Activated effector memory CD4-positive, alpha-beta T cell treated with anti-CD3 and anti-CD28 coated beads, Interleukin-2, amount 50 U/mL, for 16 hours (primary cell): Measurements from ENCODE around the gene TMEM135.
"Not testable (repeated sequence)": the region's sequence is repeated elsewhere in the genome, so short reads cannot be mapped to it uniquely, and the experiment has no call there.

ENCODE experiments used
- DNase-seq: peaks from one replicate; pipeline ENCODE4 v3.0.0-alpha.2; 2020

TMEM135 gene

DNA sequence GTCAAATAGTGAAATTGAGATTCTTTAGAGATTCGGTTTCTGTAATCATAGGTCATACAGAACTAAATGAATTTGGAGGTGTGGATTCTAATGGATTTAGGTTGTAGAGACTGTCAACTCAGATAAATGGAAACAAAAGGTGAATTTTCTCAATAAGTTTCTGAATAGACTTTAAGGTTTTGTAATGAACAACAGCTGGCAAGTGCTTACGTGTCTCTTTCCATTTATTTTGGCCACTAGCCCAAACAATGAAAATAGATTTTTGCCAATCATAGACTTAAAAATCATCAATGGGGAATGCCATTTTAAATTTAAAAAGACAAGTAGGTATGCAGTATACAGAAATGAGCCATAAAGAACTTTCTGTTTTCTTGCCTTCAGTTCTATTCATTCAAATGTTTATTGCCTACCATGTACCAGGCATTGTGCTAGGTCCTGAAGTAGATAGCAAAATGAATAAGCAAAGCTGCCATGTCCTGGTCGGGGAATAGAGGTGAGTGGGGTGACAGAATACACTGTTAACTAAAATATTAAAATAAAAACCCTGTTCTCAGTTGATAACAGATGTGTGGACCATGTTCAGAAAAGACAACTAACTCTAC is 16.9 kb upstream of the TMEM135 start:
- DNase-seq: no peak

DNA sequence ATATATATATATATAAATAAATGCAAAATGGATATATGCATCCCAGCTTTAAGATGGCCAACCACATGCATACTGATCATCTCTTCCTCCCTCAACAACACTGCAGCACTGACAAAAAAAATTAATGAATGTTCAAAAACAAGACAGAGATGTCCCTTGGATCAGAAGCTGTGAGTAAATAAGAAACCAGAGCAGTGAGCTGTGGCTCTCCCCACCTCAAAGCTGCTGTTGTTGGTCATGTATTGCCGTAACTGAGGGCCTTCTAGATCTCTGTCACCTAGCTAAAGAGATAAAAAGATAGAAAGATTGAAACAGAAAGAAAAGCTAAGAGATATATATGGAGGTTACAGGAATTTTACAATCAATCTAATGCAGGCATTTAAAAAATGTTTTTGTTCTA is 15.5 kb upstream of the TMEM135 start:
- DNase-seq: no peak

DNA sequence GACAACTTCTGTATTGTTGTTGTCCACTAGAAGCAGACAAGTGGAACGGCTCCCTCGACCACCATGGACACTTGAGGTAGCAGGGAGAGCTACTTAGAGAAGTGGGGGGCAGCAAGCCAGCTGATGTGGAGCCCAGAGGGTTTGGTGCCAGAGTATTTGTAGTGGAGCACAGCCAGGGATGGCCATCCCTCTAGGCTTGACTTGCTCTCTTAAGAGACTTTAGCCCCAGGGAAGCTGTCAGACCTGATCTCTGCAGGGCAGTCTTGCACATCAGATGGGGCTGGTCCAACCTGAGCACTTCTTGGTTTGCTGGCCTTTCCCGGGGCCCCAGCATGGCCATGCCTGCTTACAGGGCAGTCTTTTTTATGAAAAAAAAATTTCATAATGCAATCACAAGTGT is 15.0 kb upstream of the TMEM135 start:
- DNase-seq: no peak

DNA sequence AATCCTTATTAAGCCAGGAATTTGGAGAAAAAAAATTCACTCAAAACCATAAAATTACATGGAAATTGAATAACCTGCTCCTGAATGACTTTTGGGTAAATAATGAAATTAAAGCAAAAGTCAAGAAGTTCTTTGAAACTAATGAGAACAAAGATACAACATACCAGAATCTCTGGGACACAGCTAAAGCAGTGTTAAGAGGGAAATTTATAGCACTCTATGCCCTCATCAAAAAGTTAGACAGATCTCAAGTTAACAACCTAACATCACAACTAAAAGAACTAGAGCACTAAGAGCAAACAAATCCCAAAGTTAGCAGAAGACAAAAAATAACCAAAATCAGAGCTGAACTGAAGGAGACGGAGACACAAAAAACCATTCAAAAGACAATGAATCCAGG is 11.3 kb upstream of the TMEM135 start:
- DNase-seq: not testable (repeated sequence)

DNA sequence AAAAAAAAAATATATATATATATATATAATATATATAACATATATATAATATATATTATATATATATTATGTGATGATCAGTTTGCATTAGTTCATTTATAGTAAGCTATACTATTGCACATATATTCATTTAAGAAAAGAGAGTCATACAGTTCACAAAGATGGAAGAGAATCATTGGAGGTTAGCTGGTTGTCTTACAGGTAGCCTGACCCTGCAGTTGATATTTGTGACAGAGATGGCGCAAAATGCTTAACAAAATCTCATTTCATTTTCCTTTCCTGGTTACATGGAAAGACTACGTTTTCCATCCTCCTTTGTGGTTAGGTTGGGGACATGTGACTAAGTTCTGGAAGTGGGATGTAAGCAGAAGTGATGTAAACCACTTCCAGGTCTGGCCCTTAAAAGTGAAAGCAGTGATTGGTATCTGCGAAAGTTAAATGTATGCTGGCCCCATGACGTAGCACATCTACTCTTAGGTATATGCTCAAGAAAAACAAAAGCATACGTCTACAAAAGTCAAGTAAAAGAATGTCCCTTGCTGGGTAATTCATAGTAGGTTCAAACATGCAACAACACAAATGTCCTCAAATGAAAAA is 7.2 kb upstream of the TMEM135 start:
- DNase-seq: no peak

DNA sequence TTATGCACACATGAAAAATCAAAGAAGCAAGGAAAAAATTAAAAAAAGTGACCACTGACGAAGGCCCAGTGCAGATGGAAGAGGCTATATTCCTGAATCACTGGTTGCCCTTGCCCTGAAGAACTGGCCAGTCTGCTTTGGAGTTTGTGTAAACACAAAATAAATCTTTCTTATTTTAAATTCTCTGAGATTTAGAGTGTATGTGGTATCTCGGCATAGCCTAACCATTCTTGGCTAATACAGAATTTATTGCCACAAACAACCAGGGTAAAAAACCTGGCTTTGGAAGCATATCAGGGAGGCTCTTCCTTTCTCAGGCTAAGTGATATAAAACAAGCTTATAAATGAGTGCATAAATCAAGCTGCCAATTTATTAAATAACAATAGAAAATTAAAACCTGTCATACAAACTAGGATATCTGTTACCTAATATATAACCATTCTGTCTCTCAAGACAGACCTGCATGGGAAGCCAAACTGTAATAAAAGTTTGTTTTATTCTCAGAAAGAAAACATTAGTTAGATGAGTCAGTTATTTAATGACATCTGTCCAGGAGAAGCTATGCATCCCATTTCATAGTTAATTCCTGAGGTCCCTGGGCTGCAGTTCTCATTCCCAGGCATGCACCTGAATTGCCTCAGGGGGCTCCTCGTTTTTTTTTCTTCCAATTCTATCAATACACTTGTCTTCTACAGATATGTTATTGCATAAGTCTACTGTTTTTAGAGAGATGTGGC is 6.1 kb upstream of the TMEM135 start:
- no peak for DNase-seq

DNA sequence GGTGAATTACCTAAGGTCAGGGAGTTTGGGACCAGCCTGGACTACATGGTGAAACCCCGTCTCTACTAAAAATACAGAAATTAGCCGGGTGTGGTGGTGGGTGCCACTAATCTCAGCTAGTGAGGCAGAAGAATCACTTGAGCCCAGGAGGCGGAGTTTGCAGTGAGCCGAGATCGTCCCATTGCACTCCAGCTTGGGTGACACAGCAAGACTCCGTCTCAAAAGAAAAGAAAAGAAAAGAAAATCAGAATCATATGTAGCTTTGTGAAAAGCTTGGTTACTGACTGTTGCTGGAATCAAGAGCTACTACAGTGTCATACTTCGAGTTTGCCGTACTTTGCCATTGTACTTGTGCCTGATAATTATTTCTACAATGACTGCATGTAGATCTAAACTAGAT is 4.2 kb upstream of the TMEM135 start:
- no peak for DNase-seq

DNA sequence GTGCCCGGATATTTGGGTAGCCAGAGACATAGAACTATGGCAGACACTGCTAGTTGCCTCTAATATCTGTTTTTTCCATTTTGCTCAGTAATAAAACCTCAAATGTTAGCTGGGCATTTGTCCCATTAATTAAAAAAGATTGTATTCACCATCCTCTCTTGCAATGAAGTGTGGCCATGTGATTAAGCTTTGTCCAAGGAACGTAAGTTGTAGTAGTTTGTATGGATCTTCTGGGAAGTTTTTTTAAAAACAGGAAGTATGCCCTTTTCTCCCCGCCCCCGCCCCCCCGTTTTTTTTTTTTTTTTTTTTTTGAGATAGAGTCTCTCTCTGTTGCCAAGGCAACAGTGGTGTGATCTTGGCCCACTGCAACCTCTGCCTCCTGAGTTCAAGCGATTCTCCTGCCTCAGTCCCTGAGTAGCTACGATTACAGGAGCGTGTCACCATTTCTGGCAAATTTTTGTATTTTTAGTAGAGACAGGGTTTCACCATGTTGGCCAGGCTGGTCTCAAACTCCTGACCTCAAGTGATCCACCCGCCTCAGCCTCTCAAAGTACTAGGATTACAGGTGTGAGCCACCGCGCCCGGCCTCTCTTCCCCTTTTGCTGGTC is 1.7 kb upstream of the TMEM135 start:
- no peak for DNase-seq

DNA sequence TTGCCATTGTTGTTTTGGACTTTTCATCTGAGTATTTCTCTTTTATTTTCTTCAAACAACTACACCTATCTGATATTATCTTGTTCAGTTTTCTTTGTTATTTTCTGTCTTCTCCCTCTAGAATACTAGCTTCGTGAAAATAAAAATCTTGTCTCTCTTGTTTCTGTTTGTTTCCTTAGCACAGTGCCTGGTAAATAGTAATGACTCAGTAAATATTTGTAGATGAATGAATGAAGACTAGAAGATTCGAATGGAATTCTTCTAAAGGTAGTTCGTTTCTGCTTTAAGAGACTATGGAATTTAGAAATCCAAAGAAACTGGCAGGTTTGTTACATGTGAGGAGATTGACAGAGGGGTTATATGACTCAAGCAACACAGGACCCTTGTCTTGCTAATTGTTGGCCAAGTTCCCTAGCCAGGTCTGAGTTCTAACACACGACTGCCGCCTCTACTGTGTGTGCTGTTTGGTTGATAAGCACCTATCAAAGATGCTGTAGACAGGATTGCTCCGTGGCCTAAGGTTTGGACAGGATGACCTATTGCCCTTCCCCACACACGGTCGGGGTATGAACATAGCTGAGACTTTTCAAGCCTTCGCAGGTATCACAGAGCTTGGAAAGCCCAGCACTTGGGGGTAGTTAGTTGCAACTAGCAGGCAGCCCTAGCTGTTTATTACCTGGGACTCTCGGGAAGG is 831 bp upstream of the TMEM135 start:
- no peak for DNase-seq

DNA sequence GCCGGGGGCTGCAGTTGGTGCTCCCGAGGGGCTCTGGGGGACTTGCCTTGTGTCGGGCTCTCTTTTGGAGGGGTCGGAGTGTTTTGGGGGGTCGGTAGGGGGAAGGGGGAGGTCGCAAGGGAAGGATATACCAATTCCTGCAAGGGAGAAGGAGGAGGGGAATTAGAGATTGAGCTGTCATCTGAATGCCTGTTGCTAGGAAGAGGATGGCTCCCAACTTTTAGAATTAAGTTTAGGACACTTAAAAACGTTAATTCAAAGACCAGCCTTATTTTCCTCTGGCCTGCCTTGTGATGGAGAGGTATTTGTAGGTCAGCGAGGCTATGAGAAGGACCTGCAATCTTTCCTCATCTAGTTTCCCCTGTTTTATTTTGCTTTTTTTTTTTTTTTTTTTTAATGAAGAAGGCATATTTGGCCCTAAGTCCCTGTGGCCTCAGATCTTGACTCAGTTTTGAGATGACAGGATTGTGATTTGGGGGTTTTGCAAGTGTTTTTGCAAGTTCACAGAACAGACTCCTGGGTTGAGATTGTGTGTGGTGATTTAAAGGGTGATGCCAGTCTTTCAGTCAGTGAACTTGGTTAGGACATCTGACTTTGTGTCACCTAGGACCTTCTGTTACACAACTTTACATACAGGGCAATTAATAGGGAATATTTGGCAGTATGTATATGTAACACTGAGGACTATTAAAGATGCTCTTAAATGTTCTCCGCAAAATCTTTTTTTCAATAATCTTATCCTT is 672 bp downstream of the TMEM135 start:
- no peak for DNase-seq

DNA sequence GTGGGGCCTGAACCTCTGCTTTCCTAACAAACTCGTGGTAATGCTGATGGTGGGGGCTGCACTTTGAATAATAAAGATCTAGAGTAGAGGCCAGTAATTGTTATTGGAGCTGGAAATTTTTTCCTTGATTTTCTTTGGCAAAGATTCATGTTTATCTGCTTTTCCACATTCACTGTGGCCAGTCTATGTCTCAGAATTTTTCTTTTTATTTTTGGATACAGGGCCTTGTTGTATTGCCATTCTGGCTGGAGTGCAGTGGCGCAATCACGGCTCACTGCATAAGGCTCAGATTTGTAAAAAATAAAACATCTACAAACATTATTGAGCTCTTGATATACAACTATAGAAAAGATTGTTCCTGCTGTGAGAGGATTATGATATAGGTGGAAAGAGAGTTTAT is 1.6 kb downstream of the TMEM135 start:
- DNase-seq: no peak

DNA sequence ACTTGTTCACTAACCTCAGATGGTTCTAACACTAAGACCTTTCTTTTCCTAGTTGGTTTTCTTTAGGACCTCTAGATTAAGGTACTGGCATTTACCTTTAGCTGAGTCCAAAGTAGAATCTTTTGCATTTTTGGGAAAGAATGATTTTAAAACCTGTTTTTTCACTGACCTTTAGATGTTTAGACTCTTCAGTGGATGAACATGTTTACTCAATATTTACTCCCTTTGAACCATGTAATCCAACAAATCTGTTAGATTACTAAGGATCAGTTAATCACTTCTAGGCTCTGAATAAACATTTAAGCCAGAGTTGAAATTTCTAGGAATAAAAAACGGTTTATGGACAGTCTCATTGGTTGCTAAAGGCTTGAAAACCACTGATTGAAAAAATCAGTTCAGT is 6.2 kb downstream of the TMEM135 start:
- DNase-seq: no peak

DNA sequence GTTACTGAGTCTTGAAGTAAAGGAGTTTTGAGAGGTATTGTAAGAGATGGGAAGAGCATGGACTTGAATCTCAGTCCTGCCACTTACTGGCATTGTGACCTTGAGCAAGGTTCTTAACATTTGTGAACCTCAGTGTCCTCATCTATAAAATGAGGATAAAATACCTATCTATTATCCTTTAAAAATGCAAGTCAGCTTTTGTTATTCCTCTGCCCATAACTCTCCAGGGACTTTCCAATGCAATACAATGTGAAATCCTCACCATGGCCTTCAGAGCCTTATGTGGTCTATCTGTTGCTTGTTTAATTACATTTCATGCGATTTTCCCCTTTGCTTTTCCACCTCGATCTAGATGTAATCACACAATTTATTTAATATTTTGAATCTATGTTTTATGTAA is 9.1 kb downstream of the TMEM135 start:
- no peak for DNase-seq

DNA sequence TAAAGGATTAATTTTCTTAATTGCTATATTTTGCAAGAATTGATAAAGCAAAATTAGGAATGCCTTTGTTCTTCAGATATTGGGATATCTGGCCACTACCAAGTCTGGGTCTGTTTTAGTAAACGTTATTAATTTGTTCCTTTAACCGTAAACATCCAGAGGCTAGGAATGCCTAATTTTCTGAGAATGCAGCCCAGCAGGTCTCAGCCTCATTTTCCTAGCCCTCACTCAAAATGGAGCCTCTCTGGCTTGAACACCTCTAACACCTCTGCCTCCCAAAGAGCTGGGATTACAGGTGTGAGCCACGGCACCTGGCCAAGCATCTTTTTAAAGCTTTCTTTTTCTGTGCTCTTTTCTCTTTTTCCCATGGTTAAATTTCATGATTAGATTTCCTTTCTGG is 18.4 kb downstream of the TMEM135 start:
- no peak for DNase-seq

DNA sequence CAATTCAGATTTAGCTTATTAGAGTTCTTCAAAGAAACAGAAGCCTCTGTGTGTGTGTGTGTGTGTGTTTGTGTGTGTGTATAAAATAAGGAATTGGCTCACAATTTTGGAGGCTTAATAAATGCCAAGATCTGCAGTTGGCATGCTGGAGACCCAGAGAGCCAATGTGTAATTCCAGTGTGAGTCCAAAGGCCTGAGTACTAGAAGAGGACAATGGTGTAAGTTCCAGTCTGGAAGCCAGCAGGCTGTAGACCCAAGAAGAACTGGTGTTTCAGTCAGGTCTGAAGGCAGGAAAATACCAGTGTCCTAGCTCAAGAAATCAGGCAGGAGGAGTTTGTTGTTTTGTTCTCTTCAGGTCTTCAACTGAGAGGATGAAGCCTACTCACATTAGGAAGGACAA is 20.0 kb downstream of the TMEM135 start:
- no peak for DNase-seq

DNA sequence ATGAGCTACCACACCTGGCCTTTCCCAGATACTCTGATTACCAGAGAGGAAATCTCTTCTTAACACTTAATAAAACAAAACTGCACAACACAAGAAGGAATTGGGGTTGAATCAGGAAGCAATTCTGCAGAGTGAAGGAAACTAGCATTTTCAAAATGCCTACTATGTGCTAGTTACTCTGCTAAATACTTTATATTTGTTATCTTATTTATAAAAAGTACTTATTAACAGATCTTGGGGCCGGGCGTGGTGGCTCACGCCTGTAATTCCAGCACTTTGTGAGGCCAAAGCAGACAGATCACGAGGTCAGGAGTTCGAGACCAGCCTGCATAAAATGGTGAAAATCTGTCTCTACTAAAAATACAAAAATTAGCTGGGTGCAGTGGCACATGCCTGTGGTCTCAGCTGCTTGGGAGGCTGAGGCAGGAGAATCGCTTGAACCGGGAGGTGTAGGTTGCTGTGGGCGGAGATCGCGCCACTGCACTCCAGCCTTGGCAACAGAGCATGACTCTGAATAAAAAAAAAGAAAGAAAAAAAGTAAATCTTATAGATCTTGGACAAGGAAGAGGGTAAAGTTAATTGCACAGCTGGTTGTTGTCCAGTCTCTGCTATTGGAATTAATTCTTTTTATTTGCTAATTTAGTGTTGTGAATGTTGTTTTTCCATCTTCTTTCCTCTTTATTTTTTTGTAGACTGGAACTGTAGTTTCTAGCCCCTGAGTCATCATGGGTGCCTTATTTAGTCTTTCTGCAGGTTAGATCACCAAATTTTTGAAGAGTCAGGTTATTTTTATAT is 22.1 kb downstream of the TMEM135 start:
- DNase-seq: no peak

DNA sequence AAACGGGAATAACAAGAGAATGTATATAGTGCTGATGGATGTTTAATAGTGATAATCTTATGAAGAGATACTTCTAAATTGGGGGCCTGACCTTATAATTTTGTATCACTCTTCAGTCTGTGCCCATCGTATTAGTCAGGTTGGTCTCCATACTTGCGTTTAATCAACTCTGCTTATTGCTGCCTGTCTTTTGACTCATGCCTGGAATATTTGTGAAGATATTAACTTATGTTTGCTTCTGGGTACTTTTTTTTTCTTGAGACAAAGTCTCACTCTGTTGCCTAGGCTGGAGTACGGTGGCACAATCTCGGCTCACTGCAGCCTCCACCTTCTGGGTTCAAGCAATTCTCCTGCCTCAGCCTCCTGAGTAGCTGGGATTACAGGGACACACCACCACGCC is 24.0 kb downstream of the TMEM135 start:
- no peak for DNase-seq

DNA sequence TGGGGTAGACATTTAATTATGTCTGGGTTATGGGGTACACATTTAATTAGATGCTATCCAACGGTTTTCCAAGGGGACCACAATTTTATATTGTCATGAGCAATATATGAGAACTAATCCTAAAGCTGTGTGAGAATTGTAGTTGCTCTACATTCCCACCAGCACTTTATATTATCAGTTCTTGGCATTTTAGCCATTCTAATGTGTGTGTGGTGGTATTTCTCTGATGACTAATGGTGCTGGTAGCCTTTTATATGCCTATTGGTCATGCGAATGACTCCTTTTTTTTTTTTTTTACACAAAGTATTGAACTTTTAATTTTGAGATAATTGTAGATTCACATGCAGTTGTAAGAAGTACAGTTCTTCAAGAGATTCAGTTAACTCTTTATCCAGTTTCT is 26.2 kb downstream of the TMEM135 start:
- DNase-seq: no peak

DNA sequence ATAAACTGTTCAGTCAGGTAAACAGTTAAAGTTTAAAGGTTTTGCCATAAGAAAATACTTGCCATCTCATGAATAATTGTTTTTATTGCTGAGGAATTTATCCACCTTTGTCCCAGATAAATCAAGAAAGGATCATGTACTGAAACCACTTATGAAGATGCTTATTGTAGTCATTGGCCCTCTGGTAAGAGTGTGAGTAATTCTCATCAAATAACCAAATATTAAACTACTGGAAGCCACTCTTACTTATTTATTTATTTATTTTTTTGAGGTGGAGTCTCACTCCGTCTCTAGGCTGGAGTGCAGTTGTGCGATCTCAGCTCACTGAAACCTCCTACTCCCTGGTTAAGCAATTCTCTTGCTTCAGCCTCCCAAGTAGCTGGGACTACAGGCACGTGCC is 35.1 kb downstream of the TMEM135 start:
- no peak for DNase-seq

DNA sequence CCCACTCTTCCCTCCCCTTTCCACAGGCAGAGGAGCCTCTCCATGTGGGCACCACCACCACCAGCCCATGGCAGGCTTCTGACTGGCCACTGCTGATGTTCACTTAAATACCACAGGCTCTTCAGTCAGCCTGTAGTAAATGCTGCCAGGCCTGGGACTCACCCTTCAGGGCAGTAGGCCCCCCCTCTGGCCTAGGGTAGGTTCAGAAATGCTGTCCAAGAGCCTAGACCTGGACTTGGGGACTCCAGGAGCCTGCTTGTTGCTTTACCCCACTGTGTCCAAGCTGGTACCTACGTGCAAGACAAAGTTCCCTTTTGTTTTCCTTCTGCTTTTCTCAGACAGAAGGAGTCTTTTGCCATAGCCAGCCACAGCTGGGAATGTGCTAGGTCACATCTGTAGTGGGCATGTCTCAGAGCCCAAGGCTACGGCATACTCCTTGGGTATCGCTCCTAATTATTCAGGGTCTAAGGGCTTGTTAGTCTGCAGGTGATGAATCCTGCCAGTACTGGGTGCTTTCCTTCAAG is 38.6 kb downstream of the TMEM135 start:
- DNase-seq: no peak

DNA sequence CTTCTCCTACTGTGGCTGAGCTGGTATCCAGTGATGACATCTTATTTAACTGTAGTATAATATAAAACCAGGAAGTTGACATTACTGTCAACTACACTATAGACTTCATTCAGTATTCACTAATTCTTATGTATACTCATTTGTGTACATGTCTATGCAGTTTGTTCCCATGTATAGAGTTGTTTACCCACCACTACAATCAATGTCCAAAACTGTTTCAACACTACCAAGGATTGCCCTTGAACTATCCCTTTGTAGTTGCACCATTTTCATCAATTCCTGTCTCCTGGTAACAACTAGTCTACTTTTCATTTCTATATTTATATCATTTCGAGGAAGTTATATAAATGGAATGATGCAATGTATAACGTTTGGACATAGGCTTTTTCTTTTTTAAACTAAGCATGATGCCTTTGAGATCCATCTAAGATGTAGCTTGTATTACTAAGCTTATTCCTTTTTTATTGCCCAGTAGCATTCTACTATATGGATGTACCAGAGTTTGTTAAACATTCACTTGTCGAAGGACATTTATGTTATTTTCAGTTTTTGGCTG is 39.2 kb downstream of the TMEM135 start:
- DNase-seq: no peak
